NCI-H2107 (cell line): ENCODE measurements around the gene GPR68.
"Not testable (repeated sequence)": the region's sequence is repeated elsewhere in the genome, so short reads cannot be mapped to it uniquely, and the experiment has no call there.

ENCODE experiments used
- DNase-seq: peaks from one replicate; lab custom pipeline; 2025; lab: John Stamatoyannopoulos, UW

GPR68 gene

DNA sequence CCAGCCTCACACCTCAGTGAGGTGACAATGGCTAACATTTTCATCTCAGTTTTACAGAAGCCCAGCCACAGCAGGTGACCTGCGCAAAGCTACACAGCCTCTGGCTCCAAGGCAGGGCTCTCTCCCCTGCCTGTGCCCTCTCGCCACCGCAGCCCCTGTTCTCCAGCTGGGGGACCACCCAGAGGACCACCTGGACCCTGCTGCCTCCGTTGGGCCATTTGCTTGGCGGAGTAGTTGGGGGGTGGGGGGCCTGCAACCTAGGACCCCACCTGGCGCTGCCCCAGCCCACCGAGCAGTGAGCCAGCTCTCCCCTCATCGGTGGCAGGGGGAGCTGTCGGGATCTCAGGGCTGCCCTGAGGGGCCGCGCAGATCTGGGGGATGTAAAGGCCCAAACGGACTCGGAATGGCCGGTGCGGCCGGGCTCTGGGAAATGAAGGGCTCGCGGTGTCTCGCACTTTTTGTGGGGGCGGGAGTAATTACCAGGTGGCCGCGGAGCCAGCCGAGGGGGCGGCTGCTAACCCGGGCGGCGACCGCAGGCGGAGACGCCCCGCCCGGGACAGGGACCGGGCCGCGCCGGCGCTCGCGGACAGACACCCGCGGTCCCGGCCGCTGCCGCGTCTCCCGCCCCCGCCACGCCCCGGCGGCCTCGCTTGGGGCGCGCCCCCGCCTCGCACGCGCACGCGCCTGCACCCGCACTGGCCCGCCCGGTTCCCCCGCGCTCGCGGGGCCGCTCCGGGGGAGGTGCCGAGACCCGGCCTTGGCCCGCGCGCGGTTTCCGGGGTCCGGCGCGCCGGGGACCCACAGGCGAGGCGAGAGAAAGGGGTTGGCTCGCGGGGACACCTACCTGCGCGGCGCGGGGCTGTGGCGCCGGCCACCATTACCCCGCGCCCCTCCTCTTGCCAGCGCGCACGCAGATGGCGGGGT is 8.6 kb upstream of the GPR68 start:
- no peak for DNase-seq

DNA sequence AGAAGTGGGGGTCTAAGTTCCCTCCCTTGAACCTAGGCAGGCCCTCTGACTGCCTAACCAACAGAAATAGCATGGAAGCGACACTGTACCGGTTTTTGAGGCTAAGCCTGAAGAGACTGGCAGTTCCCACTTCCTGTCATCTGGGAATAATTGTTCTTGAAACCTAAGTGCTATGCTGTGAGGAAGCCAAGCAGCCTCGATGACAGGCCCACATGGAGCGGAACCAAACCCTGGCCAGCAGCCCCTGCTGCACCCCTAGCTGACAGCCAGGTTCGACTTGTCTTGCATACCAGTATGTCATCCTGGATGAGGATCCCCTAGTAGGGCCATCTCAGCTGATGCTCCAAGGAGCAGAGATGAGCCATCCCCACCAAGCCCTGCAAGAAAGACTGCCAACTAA is 6.4 kb upstream of the GPR68 start:
- no peak for DNase-seq

DNA sequence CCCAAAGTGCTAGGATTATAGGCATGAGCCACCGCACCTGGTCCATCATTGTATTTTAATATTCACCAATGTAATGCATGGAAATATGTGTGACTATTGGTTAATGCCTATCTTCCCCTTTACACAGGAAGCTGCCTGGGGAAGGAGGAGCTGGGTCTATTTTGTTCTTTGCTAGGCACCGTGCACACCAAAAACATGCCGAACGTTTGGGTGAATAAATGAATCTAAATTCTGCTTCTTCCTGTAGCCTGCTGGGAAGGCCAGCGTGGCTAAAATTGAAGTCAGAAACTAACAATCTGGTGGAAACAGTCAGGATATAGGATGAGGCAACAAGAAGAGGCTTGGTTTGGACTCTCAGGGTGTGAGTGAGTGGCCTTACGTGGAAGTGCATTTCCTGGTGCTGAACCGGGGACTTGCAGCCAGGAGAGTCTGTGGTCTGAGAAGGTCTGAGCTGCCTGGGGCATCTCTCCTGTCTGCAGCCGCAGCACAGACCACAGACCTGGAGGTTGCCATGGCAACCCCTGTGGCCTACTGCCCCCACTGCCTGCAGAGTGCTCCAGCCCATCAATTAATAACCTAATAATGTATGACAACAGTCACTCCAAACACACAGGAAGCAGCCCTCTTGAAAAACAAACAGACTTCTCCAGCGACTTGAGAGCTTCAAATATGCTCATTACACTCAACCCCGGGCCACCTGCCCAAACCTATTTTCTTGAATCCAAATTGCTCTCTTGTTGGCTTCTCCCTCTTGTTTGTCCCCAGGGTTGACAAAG is 5.5 kb upstream of the GPR68 start:
- DNase-seq = peak; percentile 82

DNA sequence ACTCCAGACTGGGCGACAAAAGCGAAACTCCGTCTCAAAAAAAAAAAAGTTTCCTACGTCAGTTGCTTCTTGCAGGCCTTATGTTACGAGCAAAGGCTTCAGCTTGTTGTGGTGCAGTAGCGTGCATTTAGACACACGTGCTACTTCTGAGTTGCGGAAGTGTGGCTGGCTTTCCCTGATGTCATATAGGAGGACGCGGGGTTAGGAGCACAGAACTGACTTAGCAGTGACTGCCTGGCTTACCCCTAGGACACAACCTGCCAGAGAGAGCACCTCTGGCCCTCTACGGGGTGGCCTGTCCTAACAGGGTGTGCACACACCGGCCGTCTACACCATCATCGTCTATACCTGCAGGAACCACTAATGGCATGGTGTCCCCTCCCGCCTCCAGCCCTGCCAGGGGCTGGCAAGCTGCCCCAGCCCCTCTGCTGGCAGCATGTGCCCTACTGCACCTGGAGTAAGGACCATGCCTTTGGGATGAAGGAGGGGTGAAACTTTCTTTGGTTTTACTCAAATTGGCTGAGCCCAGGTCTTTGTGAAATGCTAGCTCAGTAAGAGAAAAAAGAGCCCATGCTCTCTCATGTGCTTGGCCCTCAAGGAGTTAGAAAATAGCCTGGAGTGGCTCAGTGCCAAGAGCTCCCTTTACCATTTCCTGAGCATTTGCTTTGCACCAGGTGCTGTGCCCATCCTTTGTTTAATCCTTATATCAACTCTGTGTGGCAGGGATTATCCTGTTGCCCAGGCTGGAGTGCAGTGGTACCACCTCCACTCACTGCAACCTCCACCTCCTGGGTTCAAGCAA is 1.7 kb upstream of the GPR68 start:
- DNase-seq = no peak

DNA sequence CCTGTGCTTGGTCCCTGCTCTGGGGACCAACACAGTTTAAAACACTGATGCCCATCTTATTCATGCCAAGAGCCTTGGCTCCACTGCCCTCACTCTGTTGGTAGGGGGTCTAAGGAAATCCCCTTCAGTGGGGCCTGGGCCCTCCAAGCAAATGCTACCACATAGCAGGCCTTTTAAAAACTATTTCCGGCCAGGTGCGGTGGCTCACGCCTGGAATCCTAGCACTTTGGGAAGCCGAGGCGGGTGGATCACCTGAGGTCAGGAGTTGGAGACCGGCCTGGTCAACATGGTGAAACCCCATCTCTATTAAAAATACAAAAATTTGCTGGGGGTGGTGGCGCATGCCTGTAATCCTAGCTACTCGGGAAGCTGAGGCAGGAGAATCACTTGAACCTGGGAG is 1.1 kb upstream of the GPR68 start:
- not testable (repeated sequence) for DNase-seq

DNA sequence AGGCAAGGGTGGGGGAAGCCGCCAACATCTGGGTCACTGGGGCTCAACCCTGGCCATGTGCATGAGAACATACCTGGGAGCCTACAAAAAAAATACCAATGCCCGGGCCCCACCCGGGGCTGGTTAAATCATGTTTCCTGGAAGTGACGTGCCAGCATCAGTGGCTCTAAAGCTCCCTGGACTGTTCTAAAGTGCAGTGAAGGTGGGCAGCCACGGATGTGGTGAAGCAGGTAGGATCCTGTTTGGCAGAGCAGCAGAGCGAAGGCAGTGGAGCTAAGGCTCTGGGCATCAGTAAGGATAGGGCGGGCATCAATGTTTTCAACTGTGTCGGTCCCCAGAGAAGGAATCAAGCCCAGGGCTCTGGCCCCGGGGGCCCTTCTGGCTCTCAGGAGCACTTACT is 525 bp upstream of the GPR68 start:
- no peak for DNase-seq

DNA sequence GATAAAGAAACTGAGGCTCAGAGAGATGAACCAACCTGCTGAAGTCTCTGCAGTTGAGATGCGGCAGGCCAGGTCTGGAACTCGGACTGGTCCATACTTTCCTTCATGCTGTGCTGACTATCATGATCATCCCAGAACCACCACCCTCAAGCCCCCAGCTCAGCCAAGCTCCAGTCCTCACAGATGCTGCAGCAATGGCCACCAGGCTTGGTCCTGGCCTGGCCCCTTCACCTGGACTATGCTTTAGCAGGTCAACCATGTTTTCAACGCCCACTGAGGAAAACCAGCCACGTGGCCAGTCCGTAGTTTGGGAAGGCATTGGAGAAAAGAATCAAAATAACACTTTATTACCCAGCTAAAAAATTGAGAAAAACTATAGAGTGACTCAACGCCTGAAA is 1.4 kb downstream of the GPR68 start:
- no peak for DNase-seq

DNA sequence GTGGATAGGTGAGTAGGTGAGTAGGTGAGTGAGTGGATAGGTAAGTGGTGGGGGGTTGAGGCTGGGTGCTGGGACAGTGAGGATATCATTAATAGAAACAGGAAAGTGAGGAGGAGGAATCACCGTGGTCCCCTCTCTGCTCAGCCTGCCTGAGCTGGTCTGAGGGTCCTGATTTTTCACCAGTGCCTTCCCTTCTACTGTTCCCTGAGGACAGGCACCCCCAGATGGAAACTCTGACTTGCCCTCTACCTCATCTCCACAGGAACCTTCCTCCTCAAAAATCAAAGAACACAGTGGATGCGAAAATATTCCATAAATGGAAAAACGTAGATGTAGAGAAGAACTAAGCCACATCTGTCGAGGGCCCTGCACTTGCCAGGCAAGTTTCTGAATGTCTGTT is 1.9 kb downstream of the GPR68 start:
- DNase-seq = no peak

DNA sequence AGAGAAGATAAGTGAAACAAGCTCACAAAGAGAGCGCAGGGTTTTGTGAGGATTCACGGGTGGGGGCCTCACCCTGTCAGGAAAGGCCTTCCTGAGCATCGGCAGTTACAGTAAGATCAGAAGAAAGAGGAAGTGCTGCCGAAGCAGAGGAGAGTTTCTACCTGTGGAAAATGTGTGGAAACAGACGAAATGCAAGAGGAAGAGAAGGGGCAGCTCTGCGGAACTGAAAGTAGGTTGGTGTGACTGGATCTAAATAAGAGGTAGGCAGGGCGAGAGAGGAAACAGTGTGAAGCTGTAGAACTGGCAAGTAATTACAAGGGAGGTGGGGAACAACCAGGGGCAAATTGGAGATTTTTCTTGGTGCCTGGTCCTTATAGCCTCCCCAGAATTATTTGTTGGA is 2.6 kb downstream of the GPR68 start:
- DNase-seq = no peak

DNA sequence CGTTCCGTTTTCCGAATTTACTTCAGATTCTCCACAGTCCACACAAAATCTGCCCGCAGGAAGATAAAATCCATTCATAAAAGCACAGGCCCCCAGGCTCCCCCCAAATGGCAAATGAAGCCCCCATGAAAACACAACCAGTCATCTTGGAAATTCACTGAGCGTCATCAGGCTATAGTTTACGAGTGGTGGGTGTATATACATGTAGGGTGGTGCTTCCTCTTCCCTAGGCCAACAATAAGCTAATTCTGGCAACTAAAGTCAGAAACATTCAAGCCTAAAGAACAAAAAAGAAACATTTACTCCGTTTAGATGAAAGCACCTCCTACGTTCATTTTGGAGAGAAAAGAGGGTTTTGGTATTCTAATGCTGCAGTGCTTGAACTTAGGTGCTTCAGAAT is 5.8 kb downstream of the GPR68 start:
- no peak for DNase-seq

DNA sequence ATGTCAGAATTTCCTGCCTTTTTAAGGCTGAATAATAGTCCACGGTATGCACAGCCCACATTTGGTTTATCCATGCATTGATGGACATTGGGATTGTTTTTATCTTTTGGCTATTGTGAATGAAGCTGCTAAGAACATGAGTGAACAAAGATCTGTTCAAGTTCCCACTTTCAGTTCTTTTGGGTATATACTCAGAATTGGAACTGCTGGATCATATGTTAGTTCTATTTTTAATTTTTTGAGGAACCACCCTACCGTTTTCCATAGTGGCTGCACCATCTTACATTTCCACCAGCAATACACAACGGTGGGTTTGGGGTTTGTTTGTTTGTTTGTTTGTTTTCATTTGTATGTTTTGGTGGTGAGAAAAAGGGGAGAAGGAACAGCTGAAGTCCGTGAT is 6.4 kb downstream of the GPR68 start:
- no peak for DNase-seq

DNA sequence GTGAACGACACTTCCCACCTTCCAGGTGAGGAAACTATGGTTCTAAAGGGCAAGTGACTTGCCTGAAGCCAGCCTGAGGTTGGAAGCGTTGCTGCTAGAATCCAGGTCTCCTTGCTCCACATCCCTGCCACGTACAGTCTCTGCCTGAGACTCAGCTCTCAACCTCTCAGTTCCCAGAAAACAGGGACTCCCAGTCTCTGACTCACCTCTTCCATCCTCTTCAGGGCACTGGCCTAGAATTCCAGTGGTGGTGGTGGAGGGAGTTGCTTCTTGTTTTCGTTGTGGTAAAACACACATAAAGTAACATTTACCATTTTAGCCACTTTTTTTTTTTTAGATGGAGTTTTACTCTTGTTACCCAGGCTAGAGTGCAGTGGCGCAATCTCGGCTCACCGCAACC is 7.3 kb downstream of the GPR68 start:
- no peak for DNase-seq

DNA sequence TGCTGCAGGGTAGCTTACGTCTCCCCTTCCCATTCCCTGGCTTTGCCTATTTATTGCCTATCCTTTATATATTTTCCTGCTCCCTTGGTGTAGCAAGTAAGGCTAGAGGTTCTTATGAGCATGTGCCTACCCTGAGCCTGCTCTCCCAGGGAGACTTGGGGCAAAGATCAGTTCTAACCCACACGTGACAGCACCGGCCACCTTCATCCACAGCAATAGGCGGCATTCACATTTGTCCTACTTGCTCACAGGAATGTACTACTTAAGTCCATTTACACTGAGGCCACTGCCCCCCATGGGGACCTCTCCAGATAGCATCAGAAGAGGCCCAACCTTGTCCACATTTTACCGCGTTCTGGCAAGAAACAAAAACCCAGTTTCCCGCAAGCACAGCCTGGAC is 8.7 kb downstream of the GPR68 start:
- DNase-seq = no peak

DNA sequence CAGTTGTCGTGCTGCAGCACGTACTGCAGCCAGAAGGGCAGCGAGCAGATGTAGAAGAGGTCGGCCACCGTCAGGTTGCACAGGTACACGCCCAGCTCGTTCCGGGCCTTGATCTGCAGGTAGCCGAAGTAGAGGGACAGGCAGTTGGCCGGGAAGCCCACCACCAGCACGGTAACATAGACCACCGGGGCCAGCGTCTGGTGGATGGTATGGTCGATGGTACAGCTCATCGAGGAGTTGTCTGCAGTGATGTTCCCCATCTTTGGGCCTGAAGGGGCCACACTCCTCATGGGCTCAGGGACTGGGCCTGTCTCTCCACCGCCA is 9.8 kb downstream of the GPR68 start:
- DNase-seq = no peak

DNA sequence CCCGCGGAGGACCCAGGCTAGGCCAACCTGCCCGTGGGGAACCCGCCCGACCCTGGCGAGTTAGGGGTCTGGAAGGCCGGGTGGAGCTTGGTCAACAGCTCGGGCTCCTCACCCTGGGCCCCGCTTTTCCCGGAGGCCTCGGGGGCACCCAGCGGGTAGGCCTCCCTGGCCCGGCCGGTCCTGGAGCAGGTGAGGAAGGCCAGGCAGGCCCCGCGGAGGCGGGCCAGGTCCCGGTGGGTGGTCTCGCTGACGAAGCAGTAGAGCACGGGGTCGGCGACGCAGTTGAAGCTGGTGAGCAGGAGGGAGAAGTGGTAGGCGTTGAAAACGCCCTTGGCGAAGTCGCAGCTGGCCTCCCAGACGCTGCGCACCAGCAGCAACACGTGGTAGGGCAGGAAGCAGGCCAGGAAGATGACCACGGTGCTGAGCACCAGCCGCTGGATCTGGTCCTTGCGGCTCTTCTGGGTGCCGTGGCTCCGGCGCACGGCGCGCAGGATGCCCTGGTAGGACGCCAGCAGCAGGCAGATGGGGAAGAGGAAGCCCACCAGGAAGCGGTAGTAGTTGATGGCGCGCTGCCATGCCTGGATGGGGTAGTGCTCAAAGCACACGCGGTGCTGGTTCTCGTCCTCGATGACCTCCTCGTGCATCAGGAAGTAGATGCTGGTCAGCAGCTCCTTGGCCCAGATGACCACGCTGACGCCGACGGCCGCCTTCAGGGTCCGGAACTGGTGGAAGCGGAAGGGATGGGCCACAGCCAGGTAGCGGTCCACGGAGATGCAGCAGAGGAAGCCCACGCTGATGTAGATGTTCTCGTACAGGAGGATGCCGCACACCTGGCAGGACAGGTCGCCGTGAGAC is 10.3 kb downstream of the GPR68 start:
- DNase-seq = no peak

DNA sequence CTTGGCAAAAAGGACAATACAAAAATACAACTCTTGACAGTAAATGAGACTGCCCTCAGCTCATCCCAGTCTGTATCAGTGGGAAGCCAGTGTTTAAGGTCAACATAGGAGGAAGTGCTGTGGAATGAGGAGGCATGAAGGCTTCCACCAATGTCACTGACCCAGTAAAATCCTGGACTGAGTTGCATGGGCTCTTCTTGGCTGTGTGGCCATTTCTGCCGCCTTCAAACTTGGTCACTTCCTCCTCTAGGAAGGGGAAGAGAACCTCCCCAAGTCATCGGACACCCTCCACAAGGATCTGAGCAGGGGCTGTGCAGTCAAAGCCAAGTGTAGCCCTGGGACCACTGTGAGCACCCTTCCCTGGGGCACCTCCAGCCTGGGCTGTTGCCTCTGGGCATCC is 11.9 kb downstream of the GPR68 start:
- no peak for DNase-seq

DNA sequence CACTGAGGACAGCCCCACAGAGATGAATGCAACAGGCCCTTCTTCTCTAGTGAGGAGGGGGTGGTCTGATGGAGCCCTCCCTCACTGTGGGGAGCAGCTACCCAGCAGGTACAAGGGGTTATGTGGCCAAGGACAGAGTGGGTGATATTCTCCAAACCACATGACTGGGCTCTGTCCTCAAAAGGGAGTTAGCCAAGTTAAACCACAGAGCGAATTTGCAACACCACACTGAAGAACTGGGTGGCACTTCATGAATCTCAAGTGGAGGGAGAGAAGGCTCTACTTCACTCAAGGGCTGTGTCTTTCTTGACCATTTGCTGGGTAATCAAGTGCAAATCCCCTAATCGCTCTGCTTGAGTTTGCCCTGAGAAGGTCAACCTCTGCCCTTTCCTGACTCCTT is 12.5 kb downstream of the GPR68 start:
- no peak for DNase-seq

DNA sequence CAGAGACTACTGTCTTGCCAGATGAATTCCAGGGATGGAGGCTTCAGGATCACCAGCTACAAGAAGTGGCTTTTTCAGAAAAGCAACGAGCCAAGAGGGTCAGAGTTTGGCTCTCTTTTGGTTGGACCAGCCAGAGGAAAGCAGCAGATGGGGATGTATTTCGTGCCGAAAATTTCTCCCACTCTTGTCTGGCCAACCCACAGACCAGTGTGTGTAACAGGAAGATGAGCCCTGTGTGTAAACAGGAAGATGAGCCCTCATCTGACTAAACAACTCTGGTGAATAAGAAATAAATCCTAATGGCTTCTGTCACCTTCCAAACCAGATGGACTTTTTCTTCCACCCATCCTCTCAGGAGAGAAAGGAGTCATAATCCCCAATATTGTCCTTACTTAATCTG is 13.1 kb downstream of the GPR68 start:
- no peak for DNase-seq

DNA sequence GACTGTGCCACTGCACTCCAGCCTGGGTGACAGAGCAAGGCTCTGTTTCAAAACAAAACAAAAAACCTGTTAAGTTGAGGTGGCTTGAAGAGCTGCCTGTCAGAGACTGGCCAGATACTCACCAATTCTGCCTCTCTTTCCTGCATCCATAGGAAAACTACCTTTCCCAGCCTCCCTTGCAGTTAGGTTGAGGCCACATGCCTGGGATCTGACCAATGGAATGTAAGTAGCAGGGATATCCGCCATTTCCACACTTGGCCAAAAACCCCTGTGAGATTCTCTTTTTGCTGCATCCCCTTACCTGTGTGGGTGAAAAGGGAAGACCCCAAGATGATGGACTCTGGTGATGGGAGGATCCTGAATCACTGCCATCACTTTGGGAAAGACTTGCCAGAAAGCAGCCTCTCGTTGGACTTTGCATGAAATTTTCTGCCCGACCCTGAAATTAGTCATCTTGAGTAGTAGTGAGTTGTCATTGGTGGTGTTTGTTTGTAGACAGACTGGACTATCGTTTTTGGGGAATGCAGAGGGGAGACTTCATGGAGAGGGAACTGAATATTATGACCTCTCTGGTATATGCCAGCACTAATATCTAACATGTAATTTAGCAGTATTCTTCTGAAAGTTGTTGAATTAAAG is 14.0 kb downstream of the GPR68 start:
- DNase-seq = no peak

DNA sequence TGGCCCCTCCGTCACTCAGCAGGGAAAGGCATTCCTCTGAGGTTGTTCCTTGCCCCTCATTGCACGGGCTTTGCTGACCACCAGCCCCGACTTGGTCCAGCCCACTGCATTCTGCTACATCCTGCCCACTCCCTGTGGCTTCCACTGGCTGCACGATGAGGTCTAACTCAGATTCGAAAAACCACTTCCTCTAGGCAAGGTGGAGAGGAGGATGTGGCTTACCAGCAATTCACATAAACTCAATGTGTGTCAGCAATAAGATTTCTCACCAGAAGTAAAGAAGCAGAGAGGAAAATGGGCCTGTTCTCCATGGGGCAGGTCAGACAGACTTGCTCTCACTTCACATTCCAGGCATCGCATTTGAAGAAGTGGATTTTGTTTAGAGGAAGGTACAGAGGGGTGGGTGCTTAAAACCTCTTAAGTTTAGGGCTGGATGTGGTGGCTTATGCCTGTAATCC is 14.7 kb downstream of the GPR68 start:
- no peak for DNase-seq

DNA sequence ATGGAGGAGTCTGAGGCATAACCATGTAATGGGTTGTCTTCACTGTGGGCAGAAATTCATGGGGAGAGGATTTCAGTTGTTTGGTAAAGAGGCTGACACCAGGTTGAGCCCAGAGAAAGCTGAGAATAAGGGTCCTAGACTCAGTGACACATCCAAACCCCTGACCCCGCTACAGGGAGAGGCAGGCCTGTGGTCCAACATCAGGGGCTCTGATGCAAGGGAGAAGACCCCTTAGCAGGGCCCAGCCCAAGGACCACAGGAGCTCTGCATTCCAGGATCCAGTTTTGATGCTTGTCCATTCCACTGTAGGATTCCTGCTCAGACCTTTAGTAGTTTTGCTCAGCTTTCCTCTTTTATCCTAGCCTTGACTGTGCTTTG is 15.5 kb downstream of the GPR68 start:
- DNase-seq = no peak
